Esophagus muscularis mucosa (tissue), 4 donors: ENCODE measurements around the gene KLF12. TPM values are rescaled to one million over a fixed set of nuclear protein-coding genes. Genes with fewer than 3 reads are reported as not detected.
A peak's percentile ranks its signal among the peaks of the same experiment; 100 is the strongest.

ENCODE experiments used
- DNase-seq: peaks from one replicate; pipeline ENCODE4 v3.0.0-alpha.2; 2017; ENCODE audit errors: extremely low spot score
- H3K27ac ChIP-seq, 4 donors: fragments of 200-600 bp; sonication (generic); replicated peaks in 1 of 4; 1 replicate in 3 of 4; 2 replicates in 1 of 4; pipeline ENCODE4 v1.5.1; 2016 to 2019; ENCODE audit warnings: mild to moderate bottlenecking in 1 of 4
- H3K27me3 ChIP-seq, 4 donors: fragments of 200-600 bp; sonication (generic); one replicate each; pipeline versions ENCODE4 v1.5.1 to v1.6.0; 2016 to 2019
- H3K36me3 ChIP-seq, 4 donors: fragments of 200-600 bp; sonication (generic); one replicate each; pipeline ENCODE4 v1.5.1; 2016 to 2019
- H3K4me1 ChIP-seq, 4 donors: fragments of 200-600 bp; sonication (generic); one replicate each; pipeline ENCODE4 v1.5.1; 2016 to 2019
- H3K4me3 ChIP-seq, 4 donors: fragments of 200-600 bp; sonication (generic); 1 replicate in 2 of 4; 2 replicates in 2 of 4; pipeline ENCODE4 v1.5.1; 2016 to 2019; ENCODE audit warnings: mild to moderate bottlenecking in 4 of 4, moderate library complexity in 1 of 4
- H3K9me3 ChIP-seq, 4 donors: fragments of 200-600 bp; sonication (generic); 1 replicate in 3 of 4; 2 replicates in 1 of 4; pipeline ENCODE4 v1.5.1; 2016 to 2019
- EP300 ChIP-seq: sonication (generic); formaldehyde crosslinking; IDR thresholded peaks from one replicate; pipeline ENCODE4 v1.6.1; 2017; ENCODE audit warnings: antibody characterized with exemption
- POLR2A ChIP-seq: fragments of 450-650 bp; IDR thresholded peaks from one replicate; pipeline ENCODE4 v1.6.1; 2017; ENCODE audit warnings: antibody characterized with exemption, moderate library complexity, mild to moderate bottlenecking, low read depth
- POLR2AphosphoS5 ChIP-seq, 2 donors: sonication (generic); formaldehyde crosslinking; IDR thresholded peaks; one replicate each; pipeline ENCODE4 v1.6.1; 2017; ENCODE audit warnings: antibody characterized with exemption in 2 of 2
- WGBS: methylation state at CpG from one replicate; pipeline ENCODE4 v1.1.5; 2018; 5-methylcytosine and 5-hydroxymethylcytosine counted together
- intact Hi-C: fragments of 100-400 bp; cut with DNase I; formaldehyde crosslinking; loops from one replicate; pipeline ENCODE4 v1.15.1; 2023
- total RNA-seq, 4 donors: library from RNA; depleted of rRNA; stranded (reverse); fragments of >200 nt; gene quantifications; one replicate each; pipeline versions ENCODE4 v1.1.0 to v1.2.1, GENCODE V29; 2016
- TF ChIP-seq, protein P1 (sequence below), 3 experiments: fragments of 200-600 bp in 2 of 3; fragments of 450-650 bp in 1 of 3; sonication (generic) in 2 of 3; IDR thresholded peaks; one replicate each; pipeline ENCODE4 v1.5.1; 2017 to 2019; ENCODE audit warnings: antibody characterized with exemption in 3 of 3, mild to moderate bottlenecking in 2 of 3, moderate library complexity in 1 of 3

The KLF12 gene
- total RNA-seq, 4 donors from 2014 or later, result 13.8 to 20.7 (median 17.0) TPM

DNA sequence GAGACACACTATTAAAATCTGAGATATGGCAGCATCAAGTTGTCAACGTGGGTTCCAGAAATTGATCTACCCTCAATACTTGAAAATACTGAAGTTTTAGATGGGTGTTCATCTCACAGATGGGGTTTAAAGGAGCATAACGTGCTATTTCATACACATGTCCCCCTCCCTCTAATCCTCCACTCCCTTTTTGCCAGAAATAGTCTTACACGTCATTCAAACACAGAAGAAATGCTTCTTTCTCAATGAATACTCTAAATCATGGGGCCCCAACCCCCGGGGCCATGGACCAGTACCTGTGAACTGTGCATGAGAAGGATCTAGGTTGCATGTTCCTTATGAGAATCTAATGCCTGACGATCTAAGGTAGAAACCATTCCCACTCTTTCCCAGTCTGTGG, 19.6 kb downstream of the KLF12 start:
- peaks cover 0 to 16% (median 7%) of the 10 kb centered on the region in 4 donors for H3K9me3 ChIP-seq
- TF ChIP-seq EP300 (no peak), POLR2A (no peak), POLR2AphosphoS5 (IDR thresholded peaks at IDR 0.05) (no peak)
- TF ChIP-seq, protein P1, sequence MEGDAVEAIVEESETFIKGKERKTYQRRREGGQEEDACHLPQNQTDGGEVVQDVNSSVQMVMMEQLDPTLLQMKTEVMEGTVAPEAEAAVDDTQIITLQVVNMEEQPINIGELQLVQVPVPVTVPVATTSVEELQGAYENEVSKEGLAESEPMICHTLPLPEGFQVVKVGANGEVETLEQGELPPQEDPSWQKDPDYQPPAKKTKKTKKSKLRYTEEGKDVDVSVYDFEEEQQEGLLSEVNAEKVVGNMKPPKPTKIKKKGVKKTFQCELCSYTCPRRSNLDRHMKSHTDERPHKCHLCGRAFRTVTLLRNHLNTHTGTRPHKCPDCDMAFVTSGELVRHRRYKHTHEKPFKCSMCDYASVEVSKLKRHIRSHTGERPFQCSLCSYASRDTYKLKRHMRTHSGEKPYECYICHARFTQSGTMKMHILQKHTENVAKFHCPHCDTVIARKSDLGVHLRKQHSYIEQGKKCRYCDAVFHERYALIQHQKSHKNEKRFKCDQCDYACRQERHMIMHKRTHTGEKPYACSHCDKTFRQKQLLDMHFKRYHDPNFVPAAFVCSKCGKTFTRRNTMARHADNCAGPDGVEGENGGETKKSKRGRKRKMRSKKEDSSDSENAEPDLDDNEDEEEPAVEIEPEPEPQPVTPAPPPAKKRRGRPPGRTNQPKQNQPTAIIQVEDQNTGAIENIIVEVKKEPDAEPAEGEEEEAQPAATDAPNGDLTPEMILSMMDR (IDR thresholded peaks at IDR 0.05), result no peak
- no peak overlapping the region for H3K4me3 ChIP-seq
- H3K4me1 ChIP-seq, result peaks cover 0 to 28% (median 16%) of the 10 kb centered on the region in 4 donors
- intact Hi-C loops, result no loop called here
- H3K27ac ChIP-seq, result no peak overlapping the region
- no peak for DNase-seq
- no peaks in the 10 kb centered on the region for H3K36me3 ChIP-seq
- 95% methylated on average over 5 of the region's 5 CpGs for WGBS
- no peaks in the 10 kb centered on the region for H3K27me3 ChIP-seq

DNA sequence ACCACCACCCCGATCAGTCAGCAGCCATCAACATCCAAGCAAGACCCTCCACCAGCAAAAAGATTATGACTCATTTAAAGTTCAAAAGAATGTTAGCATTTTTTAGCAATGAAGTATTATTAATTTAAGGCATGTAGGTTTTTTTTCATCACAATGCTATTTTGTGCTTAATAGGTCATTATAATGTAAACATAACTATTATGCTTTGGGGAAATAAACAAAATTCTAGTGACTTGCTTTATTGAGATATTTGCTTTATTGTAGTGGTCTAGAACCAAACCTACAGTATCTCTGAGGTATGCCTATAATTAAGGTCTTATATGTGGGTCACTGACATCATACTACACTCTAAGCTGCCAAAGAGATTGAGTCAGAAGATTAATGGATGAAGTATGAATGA, 20.0 kb downstream of the KLF12 start:
- no peak for DNase-seq
- intact Hi-C loops, result no loop called here
- WGBS, result 91% methylated on average over 1 of the region's 1 CpG

DNA sequence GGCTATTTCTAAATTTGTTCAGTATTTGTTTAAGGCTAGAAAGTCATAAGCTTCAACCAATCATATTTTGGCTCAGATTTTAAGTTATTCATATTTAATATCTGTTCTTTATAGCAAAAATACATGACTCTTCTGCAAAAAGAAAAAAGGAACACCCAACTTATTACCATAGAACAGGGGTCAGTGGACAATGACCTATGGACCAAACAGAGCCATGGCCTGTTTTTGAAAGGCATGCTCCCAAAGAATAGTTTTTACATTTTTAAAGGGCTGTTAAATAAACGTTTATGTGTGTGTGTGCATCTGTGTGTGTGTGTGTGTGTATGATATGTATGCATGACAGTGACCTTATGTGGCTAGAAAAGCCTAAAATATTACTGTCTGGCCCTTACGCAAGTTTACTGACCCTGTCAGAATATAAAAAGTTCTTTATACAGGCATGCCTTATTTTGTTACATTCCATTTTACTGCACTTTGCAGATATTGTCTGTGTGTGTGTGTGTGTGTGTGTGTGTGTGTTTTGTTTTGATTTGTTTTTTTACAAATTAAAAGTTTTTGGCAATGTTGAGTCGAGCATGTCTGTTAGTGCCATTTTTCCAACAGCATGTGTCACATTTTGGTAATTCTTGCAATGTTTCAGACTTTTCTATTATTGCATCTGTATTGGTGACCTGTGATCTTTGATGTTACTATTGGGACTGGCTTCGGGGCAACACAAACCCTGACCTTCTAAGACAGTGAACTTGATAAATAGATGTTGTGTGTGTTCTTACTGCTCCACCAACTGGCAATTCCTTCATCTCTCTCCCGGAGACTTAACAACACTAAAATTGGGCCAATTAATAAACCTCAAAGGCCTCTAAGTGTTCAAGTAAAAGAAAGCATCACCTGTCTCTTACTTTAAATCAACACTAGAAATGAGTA, 22.0 kb downstream of the KLF12 start:
- 46% methylated on average over 5 of the region's 5 CpGs for WGBS
- H3K4me1 ChIP-seq, result peaks cover 0 to 28% (median 16%) of the 10 kb centered on the region in 4 donors
- intact Hi-C loops, result no loop called here

More for the DNA sequence above, 20.0 kb downstream of the KLF12 start:
- H3K36me3 ChIP-seq, result no peaks in the 10 kb centered on the region
- H3K27ac ChIP-seq, result no peak overlapping the region
- peaks cover 0 to 11% (median 2%) of the 10 kb centered on the region in 4 donors for H3K9me3 ChIP-seq
- H3K4me1 ChIP-seq, result peaks cover 0 to 28% (median 16%) of the 10 kb centered on the region in 4 donors
- TF ChIP-seq POLR2A, result no peak
- TF ChIP-seq POLR2AphosphoS5 (IDR thresholded peaks at IDR 0.05), result no peak
- no peak for TF ChIP-seq EP300
- TF ChIP-seq, protein P1 (IDR thresholded peaks at IDR 0.05), result no peak
- no peaks in the 10 kb centered on the region for H3K27me3 ChIP-seq
- H3K4me3 ChIP-seq, result no peak overlapping the region

DNA sequence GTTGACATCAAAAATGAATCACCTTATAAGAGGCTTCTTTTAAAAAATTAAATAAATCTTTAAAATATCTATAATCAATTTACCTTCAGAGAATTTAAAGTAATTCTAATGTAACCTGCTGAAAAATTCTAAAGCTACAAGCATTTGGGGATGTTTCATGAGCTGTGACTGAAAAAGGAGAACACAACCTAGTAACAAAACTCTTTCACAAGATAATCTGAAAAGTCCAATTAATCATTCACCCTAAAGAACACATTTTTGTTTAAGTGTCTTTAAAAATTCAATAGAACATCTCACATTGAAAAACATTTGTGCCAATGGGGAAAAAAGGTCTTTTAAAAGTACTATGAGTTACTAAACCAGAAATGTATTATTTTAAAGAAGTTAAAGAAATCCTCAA, 22.8 kb downstream of the KLF12 start:
- H3K36me3 ChIP-seq, result no peaks in the 10 kb centered on the region
- TF ChIP-seq EP300 (no peak), POLR2A (no peak), POLR2AphosphoS5 (IDR thresholded peaks at IDR 0.05) (no peak)
- TF ChIP-seq, protein P1 (IDR thresholded peaks at IDR 0.05), result no peak
- no peaks in the 10 kb centered on the region for H3K9me3 ChIP-seq
- no peak for DNase-seq
- H3K4me1 ChIP-seq, result peaks cover 0 to 28% (median 16%) of the 10 kb centered on the region in 4 donors
- no peaks in the 10 kb centered on the region for H3K27me3 ChIP-seq
- intact Hi-C loops, result no loop called here
- no peak overlapping the region for H3K4me3 ChIP-seq
- no peak overlapping the region for H3K27ac ChIP-seq

More for the DNA sequence above, 22.0 kb downstream of the KLF12 start:
- H3K27me3 ChIP-seq, result no peaks in the 10 kb centered on the region
- DNase-seq, result no peak
- no peaks in the 10 kb centered on the region for H3K9me3 ChIP-seq
- H3K36me3 ChIP-seq, result no peaks in the 10 kb centered on the region
- H3K4me3 ChIP-seq, result no peak overlapping the region
- peak overlapping the region in 2 of 4 donors; percentile 3 to 7 for H3K27ac ChIP-seq
- no peak for TF ChIP-seq EP300

DNA sequence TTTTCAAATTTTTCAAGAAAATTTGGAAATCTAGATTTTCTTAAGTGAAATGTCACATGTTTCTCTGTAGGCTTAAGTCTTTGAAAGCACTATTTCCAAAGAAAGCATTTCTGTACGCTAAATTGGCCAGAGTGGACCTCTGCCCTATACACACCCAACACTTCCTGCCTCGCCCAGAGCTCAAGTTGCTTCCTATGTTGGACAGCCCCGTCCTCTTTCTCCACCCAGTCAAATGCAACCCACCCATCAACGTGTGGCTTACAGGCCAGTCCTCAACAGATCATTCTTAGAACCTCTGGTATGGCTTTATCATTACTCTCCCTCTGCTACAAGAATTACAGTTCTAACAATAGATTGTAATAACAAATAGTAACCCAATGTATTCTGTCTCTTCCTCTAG, 24.2 kb downstream of the KLF12 start:
- no peaks in the 10 kb centered on the region for H3K36me3 ChIP-seq
- no peaks in the 10 kb centered on the region for H3K27me3 ChIP-seq
- TF ChIP-seq POLR2A (no peak), POLR2AphosphoS5 (IDR thresholded peaks at IDR 0.05) (no peak), EP300 (no peak)
- TF ChIP-seq, protein P1 (IDR thresholded peaks at IDR 0.05), result no peak
- 73% methylated on average over 4 of the region's 4 CpGs for WGBS
- intact Hi-C loops, result no loop called here
- no peak for DNase-seq
- no peaks in the 10 kb centered on the region for H3K9me3 ChIP-seq
- no peak overlapping the region for H3K27ac ChIP-seq
- peaks cover 0 to 23% (median 14%) of the 10 kb centered on the region in 4 donors for H3K4me1 ChIP-seq
- H3K4me3 ChIP-seq, result no peak overlapping the region
